H1 (cell line): ENCODE results near the gene TXNRD2. TPM values are rescaled to one million over a fixed set of nuclear protein-coding genes. Genes with fewer than 3 reads are reported as not detected.

Experiments used
- polyA plus RNA-seq, 7 experiments: library from polyadenylated mRNA; depleted of rRNA in 3 of 7; stranded (reverse) in 5 of 7; unstranded in 2 of 7; fragments of >200 nt in 5 of 7; fragments of 200-250 nt in 2 of 7; gene quantifications; 1 replicate in 5 of 7; 2 replicates in 1 of 7; 4 replicates in 1 of 7; pipeline versions ENCODE4 v1.2.1 to v1.2.3, GENCODE V29; 2011 to 2013; ENCODE audit warnings: missing spikeins in 2 of 7, mixed read lengths in 2 of 7
- total RNA-seq: library from RNA; stranded (reverse); fragmentation: NEBNext Ultra II Directional; extraction: Animal tissue kit (Norgen Biotek cat#: 25700); gene quantifications from 2 replicates; pipeline ENCODE4 v1.2.1, GENCODE V29; 2021
- TF ChIP-seq, protein P1 (sequence below): IDR thresholded peaks from 2 replicates; pipeline ENCODE4 v1.6.1; 2012; ENCODE audit warnings: inconsistent platforms

The TXNRD2 gene
- total and polyA plus RNA-seq, 2 of the 8 experiments (the other 6 are each of a cell fraction or from before 2014, with no cell fraction given), result 14.8 to 21.9 TPM

DNA sequence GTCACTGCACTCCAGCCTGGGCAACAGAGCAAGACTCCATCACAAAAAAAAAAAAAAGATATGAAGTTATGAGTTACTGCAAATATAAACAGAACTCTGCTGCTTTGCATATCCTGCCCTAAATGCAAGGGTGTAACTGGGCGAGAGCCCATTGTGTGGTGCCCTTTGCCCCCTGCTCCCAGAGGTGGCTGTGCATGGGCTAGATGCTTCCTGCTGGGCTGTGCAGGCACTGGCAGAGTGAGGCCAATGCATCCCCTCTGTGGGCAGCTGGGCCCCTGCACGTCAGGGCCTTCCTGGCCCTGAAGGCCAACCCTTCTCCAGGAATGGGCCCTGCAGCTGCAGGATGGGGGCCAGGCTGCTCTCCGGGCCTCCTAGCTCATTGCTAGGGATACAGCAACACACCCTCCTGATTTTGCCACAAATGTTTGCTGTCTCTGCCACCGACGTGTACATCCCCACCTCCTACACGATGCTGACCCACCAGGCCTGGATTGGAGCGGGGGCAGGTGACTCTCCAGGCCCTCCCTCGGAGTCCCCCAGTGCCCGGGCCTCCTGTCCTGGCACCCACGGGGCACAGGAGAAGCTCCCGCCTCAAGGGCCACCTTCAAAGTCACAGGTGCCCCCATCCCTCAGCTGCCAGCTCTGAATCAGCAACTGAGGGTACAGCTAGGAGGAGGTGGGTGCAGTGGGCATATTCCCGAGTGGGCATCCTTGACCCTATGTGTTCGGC lies 40.7 kb downstream of the TXNRD2 start (continued):
- TF ChIP-seq, protein P1, sequence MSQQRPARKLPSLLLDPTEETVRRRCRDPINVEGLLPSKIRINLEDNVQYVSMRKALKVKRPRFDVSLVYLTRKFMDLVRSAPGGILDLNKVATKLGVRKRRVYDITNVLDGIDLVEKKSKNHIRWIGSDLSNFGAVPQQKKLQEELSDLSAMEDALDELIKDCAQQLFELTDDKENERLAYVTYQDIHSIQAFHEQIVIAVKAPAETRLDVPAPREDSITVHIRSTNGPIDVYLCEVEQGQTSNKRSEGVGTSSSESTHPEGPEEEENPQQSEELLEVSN, result no peak
